ENCODE measurements around the gene CTSS.

DNA sequence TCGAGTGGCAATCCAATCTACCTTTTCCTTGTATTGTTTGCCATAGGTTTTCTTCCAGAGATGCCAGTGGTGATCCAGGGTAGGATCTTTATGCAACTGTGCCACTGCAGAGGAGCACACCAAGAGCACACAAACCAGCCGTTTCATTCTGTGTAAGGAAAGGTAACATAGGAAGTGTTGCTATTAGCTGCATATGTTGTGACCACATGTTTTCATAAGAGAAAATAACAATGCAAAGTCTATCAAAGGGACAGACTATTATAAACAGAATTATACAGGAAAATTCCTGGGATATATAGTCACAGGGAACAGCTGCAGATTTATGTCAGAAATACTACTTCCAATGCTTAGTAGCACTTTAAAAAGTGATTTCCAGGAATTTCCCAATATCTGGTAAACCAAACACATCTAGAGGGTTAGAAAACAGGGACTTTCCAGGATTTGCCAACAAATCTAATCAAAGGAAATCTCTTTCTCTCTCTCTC lies 919 bp downstream of the CTSS start:
- TF ChIP-seq EP300 (IDR thresholded peaks at IDR 0.05) (no peak), POLR2AphosphoS5 (IDR thresholded peaks at IDR 0.05) (no peak), POLR2A (IDR thresholded peaks at IDR 0.05) (no peak)
- TF ChIP-seq, protein P1, sequence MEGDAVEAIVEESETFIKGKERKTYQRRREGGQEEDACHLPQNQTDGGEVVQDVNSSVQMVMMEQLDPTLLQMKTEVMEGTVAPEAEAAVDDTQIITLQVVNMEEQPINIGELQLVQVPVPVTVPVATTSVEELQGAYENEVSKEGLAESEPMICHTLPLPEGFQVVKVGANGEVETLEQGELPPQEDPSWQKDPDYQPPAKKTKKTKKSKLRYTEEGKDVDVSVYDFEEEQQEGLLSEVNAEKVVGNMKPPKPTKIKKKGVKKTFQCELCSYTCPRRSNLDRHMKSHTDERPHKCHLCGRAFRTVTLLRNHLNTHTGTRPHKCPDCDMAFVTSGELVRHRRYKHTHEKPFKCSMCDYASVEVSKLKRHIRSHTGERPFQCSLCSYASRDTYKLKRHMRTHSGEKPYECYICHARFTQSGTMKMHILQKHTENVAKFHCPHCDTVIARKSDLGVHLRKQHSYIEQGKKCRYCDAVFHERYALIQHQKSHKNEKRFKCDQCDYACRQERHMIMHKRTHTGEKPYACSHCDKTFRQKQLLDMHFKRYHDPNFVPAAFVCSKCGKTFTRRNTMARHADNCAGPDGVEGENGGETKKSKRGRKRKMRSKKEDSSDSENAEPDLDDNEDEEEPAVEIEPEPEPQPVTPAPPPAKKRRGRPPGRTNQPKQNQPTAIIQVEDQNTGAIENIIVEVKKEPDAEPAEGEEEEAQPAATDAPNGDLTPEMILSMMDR (IDR thresholded peaks at IDR 0.05), result no peak
